CD14-positive monocyte (primary cell): ENCODE results near the gene KCNE4. TPM values are rescaled to one million over a fixed set of nuclear protein-coding genes. Genes with fewer than 3 reads are reported as not detected.

Experiments
- DNase-seq, 3 donors: peaks; one replicate each; pipeline ENCODE4 v3.0.0-alpha.2; 2011 to 2022
- H2AFZ ChIP-seq: 2 replicates; pipeline ENCODE4 v1.6.0; 2012; ENCODE audit warnings: mild to moderate bottlenecking, low read depth, low read length, inconsistent platforms; ENCODE audit not compliant: insufficient read depth, poor library complexity, severe bottlenecking
- H3K27ac ChIP-seq, 2 donors: 1 replicate in 1 of 2; 2 replicates in 1 of 2; pipeline ENCODE4 v1.5.1; 2012 to 2013; ENCODE audit warnings: low read length in 2 of 2, control low read depth in 1 of 2, inconsistent platforms in 1 of 2, low read depth in 1 of 2, mild to moderate bottlenecking in 1 of 2
- H3K27me3 ChIP-seq, 2 donors: one replicate each; pipeline versions ENCODE4 v1.6.0 to v1.6.1; 2011 to 2013; ENCODE audit warnings: low read length in 2 of 2; ENCODE audit not compliant: control insufficient read depth in 2 of 2, insufficient read depth in 2 of 2
- H3K36me3 ChIP-seq, 2 donors: replicated peaks in 1 of 2; 1 replicate in 1 of 2; 2 replicates in 1 of 2; pipeline versions ENCODE4 v1.5.1 to v1.6.1; 2012 to 2013; ENCODE audit warnings: low read length in 2 of 2, control low read depth in 1 of 2, inconsistent platforms in 1 of 2, mild to moderate bottlenecking in 1 of 2; ENCODE audit not compliant: insufficient read depth in 2 of 2, control insufficient read depth in 1 of 2
- H3K4me1 ChIP-seq, 2 donors: 1 replicate in 1 of 2; 2 replicates in 1 of 2; pipeline versions ENCODE4 v1.5.1 to v1.6.1; 2012 to 2013; ENCODE audit warnings: low read length in 2 of 2, control low read depth in 1 of 2, inconsistent platforms in 1 of 2, mild to moderate bottlenecking in 1 of 2, moderate library complexity in 1 of 2; ENCODE audit not compliant: insufficient read depth in 2 of 2, control insufficient read depth in 1 of 2
- H3K4me2 ChIP-seq: replicated peaks from 2 replicates; pipeline ENCODE3; 2012; ENCODE audit warnings: low read length, moderate library complexity, mild to moderate bottlenecking; ENCODE audit not compliant: poor library complexity, severe bottlenecking; ENCODE audit errors: extremely low read depth
- H3K4me3 ChIP-seq, 3 experiments: fragments of 200-600 bp in 1 of 3; sonication (generic) in 1 of 3; replicated peaks in 1 of 3; 1 replicate in 2 of 3; 2 replicates in 1 of 3; pipeline ENCODE4 v1.5.1; 2011 to 2013; ENCODE audit warnings: low read length in 3 of 3, mild to moderate bottlenecking in 3 of 3, control low read depth in 2 of 3, low read depth in 2 of 3, inconsistent platforms in 1 of 3, moderate library complexity in 1 of 3
- H3K79me2 ChIP-seq: 2 replicates; pipeline ENCODE4 v1.6.0; 2012; ENCODE audit warnings: mild to moderate bottlenecking, control low read depth, inconsistent platforms, low read length, moderate library complexity; ENCODE audit not compliant: insufficient read depth
- H3K9ac ChIP-seq: 2 replicates; pipeline ENCODE4 v1.6.0; 2017; ENCODE audit warnings: low read length, mild to moderate bottlenecking; ENCODE audit not compliant: insufficient read depth, poor library complexity, severe bottlenecking
- H3K9me3 ChIP-seq, 2 donors: replicated peaks in 1 of 2; 1 replicate in 1 of 2; 2 replicates in 1 of 2; pipeline versions ENCODE4 v1.5.1 to v1.6.1; 2012 to 2013; ENCODE audit warnings: low read length in 2 of 2, control low read depth in 1 of 2; ENCODE audit not compliant: control insufficient read depth in 1 of 2, insufficient read depth in 1 of 2
- H4K20me1 ChIP-seq: 2 replicates; pipeline ENCODE4 v1.6.0; 2012; ENCODE audit warnings: mild to moderate bottlenecking, low read length, control low read depth, moderate library complexity; ENCODE audit not compliant: insufficient read depth
- H3K27ac Mint-ChIP-seq, 7 donors: one replicate each; pipeline ENCODE4 v1.8.0; 2020; ENCODE audit warnings: mild to moderate bottlenecking in 7 of 7, mixed read lengths in 7 of 7, moderate library complexity in 6 of 7, inconsistent platforms in 2 of 7
- H3K27me3 Mint-ChIP-seq, 3 donors: one replicate each; pipeline ENCODE4 v1.8.0; 2021 to 2022; ENCODE audit warnings: low read depth in 3 of 3, mild to moderate bottlenecking in 3 of 3, mixed read lengths in 3 of 3, moderate library complexity in 3 of 3, inconsistent platforms in 1 of 3
- H3K36me3 Mint-ChIP-seq, 2 donors: one replicate each; pipeline ENCODE4 v1.8.0; 2020; ENCODE audit warnings: mixed read lengths in 2 of 2, inconsistent platforms in 1 of 2, mild to moderate bottlenecking in 1 of 2
- H3K4me1 Mint-ChIP-seq: one replicate; pipeline ENCODE4 v1.8.0; 2020; ENCODE audit warnings: mild to moderate bottlenecking, mixed read lengths
- H3K4me3 Mint-ChIP-seq, 2 donors: one replicate each; pipeline ENCODE4 v1.8.0; 2020; ENCODE audit warnings: mild to moderate bottlenecking in 2 of 2, mixed read lengths in 2 of 2, moderate library complexity in 1 of 2
- H3K9me3 Mint-ChIP-seq, 7 donors: one replicate each; pipeline ENCODE4 v1.8.0; 2020 to 2022; ENCODE audit warnings: mixed read lengths in 7 of 7, mild to moderate bottlenecking in 6 of 7, moderate library complexity in 6 of 7, inconsistent platforms in 2 of 7
- CTCF ChIP-seq: fragments of 200-600 bp; IDR thresholded peaks from one replicate; pipeline ENCODE4 v1.8.0; 2022; ENCODE audit warnings: antibody characterized with exemption, mild to moderate bottlenecking
- WGBS: methylation state at CpG from one replicate; pipeline ENCODE4 v1.1.5; 2013; ENCODE audit warnings: missing lambda C conversion rate; ENCODE audit not compliant: insufficient coverage; 5-methylcytosine and 5-hydroxymethylcytosine counted together
- intact Hi-C, 2 donors: fragments of 100-400 bp; cut with micrococcal nuclease; formaldehyde crosslinking; loops; one replicate each; pipeline versions ENCODE4 v1.15.0 to v1.15.1; 2023
- polyA plus RNA-seq, 3 donors: library from polyadenylated mRNA; depleted of rRNA in 1 of 3; unstranded in 2 of 3; stranded (reverse) in 1 of 3; fragments of 300-500 nt in 2 of 3; fragments of >200 nt in 1 of 3; fragmentation: Illumina TruSeq in 2 of 3; gene quantifications; 1 replicate in 2 of 3; 2 replicates in 1 of 3; pipeline ENCODE4 v1.2.3, GENCODE V29; 2012 to 2021

KCNE4 gene
- polyA plus RNA-seq, 3 donors, result not detected

- WGBS, result 56% methylated on average over 1 of the region's 3 CpGs
- H3K36me3 Mint-ChIP-seq, result no peaks in the 10 kb centered on the region
- H3K27me3 Mint-ChIP-seq, result peaks cover 0 to 5% (median 2%) of the 10 kb centered on the region in 3 donors
- no peak for DNase-seq
- Histone ChIP-seq H3K36me3 (no peaks in the 10 kb centered on the region), H3K4me1 (peaks cover 0 to 3% of the 10 kb centered on the region in 2 donors), H2AFZ (no peak overlapping the region), H3K9ac (no peak overlapping the region), H3K27me3 (no peaks in the 10 kb centered on the region), H3K4me2 (no peak overlapping the region), H3K9me3 (peaks cover 5 to 9% of the 10 kb centered on the region in 2 donors), H3K79me2 (no peaks in the 10 kb centered on the region), H3K4me3 (no peak overlapping the region), H4K20me1 (no peaks in the 10 kb centered on the region), H3K27ac (no peak overlapping the region)
- peaks cover 5 to 11% (median 7%) of the 10 kb centered on the region in 7 donors for H3K9me3 Mint-ChIP-seq
- no peak overlapping the region for H3K27ac Mint-ChIP-seq
- no peak overlapping the region for H3K4me3 Mint-ChIP-seq
- H3K4me1 Mint-ChIP-seq, result peaks cover 4% of the 10 kb centered on the region
- intact Hi-C loops, result no loop called here
- no peak for TF ChIP-seq CTCF
Measured at GRCh38 chr2:223036790-223037444, 15.1 kb upstream of the KCNE4 start.

GRCh38 chr2:223037445-223037800 lies 14.6 kb upstream of the KCNE4 start:
- TF ChIP-seq CTCF, result no peak
- H3K9me3 Mint-ChIP-seq, result peaks cover 2 to 7% (median 3%) of the 10 kb centered on the region in 7 donors

More at GRCh38 chr2:223037445-223037800, 14.6 kb upstream of the KCNE4 start:
- H3K4me1 Mint-ChIP-seq, result peaks cover 9% of the 10 kb centered on the region
- no peak overlapping the region for H3K27ac Mint-ChIP-seq
- Histone ChIP-seq H3K4me1 (peaks cover 4 to 7% of the 10 kb centered on the region in 2 donors), H2AFZ (no peak overlapping the region), H4K20me1 (no peaks in the 10 kb centered on the region), H3K27me3 (no peaks in the 10 kb centered on the region), H3K9ac (no peak overlapping the region), H3K27ac (no peak overlapping the region), H3K4me3 (no peak overlapping the region), H3K79me2 (no peaks in the 10 kb centered on the region), H3K36me3 (no peaks in the 10 kb centered on the region), H3K9me3 (peaks cover under 1 to 5% of the 10 kb centered on the region in 2 donors), H3K4me2 (no peak overlapping the region)
- peaks cover 0 to 5% (median 2%) of the 10 kb centered on the region in 3 donors for H3K27me3 Mint-ChIP-seq
- no peaks in the 10 kb centered on the region for H3K36me3 Mint-ChIP-seq
- intact Hi-C loops, result no loop called here
- H3K4me3 Mint-ChIP-seq, result no peak overlapping the region
- 93% methylated on average over 2 of the region's 2 CpGs for WGBS
- DNase-seq, result no peak
